ENCODE results near the gene NOSTRIN.

NOSTRIN gene

DNA sequence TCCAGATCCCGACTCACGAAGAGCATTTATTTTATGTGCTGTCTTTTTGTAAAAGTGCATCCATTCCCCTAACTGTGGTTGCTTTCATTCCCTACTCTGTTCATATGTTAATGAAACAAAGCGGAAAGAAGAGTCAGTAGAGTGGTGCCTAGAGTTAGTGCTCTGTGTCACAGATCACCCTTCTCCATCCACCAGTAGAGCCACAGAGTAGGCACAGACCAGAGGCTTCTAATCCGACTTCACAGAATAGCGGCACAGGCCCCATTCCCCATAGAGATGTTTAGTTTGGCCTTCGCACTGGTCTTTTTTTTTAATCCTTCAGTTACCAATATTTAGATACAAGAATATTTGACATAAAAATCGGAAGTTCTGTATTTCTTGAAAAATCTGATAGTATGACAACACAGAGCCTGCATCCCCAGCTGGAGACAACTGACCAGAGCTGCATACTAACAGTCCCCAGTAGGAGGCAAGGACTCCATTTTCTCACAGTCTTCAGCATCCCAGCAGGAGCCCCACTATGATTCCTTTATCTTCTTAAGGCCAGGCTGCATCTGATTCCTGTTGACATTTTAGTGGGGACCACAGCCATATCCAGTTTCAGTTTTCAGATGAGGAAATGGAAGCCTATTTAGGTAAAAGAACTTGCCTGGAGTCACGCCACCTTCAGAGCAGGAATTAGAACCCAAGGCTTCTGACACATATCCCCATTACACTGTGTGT is 105.7 kb downstream of the NOSTRIN start:
- DNase-seq (ENCODE audit: low read depth): no peak
- H3K4me3 ChIP-seq (ENCODE audit: low read depth, low read length): no peak overlapping the region
- TF ChIP-seq CTCF (IDR thresholded peaks at IDR 0.05; ENCODE audit: low read depth, low read length, missing control alignments): no peak

GRCh38 chr2:168910330-168910729 is 107.9 kb downstream of the NOSTRIN start:
- TF ChIP-seq CTCF (IDR thresholded peaks at IDR 0.05; ENCODE audit: low read depth, low read length, missing control alignments): no peak
- no peak for DNase-seq (ENCODE audit: low read depth)
- H3K4me3 ChIP-seq (ENCODE audit: low read depth, low read length): no peak overlapping the region

DNA sequence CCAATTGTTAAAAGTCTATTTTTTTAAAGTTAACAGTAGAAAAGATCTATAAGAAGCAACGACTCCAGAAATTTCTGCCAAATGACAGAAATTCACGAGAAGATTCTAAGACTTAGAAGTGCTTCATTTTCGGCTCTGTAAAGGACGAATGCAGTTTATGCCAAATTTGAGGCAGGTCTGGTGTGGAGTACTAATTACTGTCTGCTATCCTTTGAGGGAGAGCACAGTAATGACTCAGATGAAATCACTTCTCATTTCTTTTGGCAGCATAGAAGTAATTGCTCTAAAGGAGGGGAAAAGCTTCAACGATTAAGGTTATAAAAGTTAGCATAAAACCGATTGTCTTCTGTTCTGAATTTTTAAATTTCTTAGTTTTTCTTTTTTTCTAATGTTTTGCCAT is 110.0 kb downstream of the NOSTRIN start:
- TF ChIP-seq CTCF (IDR thresholded peaks at IDR 0.05; ENCODE audit: low read depth, low read length, missing control alignments): no peak
- H3K4me3 ChIP-seq (ENCODE audit: low read depth, low read length): no peak overlapping the region
- no peak for DNase-seq (ENCODE audit: low read depth)

GRCh38 chr2:168912901-168913369 is 110.5 kb downstream of the NOSTRIN start:
- DNase-seq (ENCODE audit: low read depth): no peak
- H3K4me3 ChIP-seq (ENCODE audit: low read depth, low read length): no peak overlapping the region
- no peak for TF ChIP-seq CTCF (IDR thresholded peaks at IDR 0.05; ENCODE audit: low read depth, low read length, missing control alignments)

GRCh38 chr2:168913495-168913894 is 111.1 kb downstream of the NOSTRIN start:
- H3K4me3 ChIP-seq (ENCODE audit: low read depth, low read length): no peak overlapping the region
- TF ChIP-seq CTCF (IDR thresholded peaks at IDR 0.05; ENCODE audit: low read depth, low read length, missing control alignments): no peak
- DNase-seq (ENCODE audit: low read depth): no peak

Measured in GM12864 (cell line).